SK-N-MC (cell line): Measurements from ENCODE around the gene AMY2B.

Experiments used
- EZH2 ChIP-seq: fragments of 200-600 bp; sonication (generic); IDR thresholded peaks from one replicate; pipeline ENCODE4 v1.6.1; 2017; ENCODE audit warnings: antibody characterized with exemption
- FOXP2 ChIP-seq: optimal IDR thresholded peaks from 2 replicates; pipeline ENCODE3; 2011; ENCODE audit warnings: mild to moderate bottlenecking, moderate library complexity; ENCODE audit not compliant: insufficient read depth; ENCODE audit errors: extremely low read length, control extremely low read depth
- POLR2AphosphoS5 ChIP-seq: IDR thresholded peaks from 2 replicates; pipeline ENCODE4 v1.6.1; 2012; ENCODE audit warnings: mild to moderate bottlenecking, low read depth, low read length, borderline replicate concordance

DNA sequence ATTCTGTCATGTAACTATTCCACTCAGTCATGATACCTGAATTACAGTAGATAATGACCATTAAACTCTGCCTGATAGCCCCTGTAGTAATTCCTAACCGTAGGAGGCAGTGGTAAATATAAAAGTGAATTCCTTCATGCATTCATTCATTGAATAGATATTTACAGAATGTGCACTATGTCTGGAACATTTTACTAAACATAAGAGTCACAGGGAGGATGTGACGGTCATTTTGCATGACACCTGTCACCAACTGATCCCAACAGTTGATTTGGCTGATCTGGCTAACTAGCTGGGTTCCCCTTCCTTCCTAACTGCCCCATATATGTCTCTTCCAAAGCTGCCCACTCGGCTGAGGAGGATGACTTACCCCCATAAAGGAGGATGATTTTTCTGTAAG lies 48.0 kb upstream of the AMY2B start:
- TF ChIP-seq EZH2, result no peak
- no peak for TF ChIP-seq POLR2AphosphoS5
- TF ChIP-seq FOXP2, result no peak
